22Rv1 (cell line): Measurements from ENCODE around the gene ITPK1.

Source experiments
- ZFX ChIP-seq: fragments of 450-650 bp; IDR thresholded peaks from 2 replicates; pipeline ENCODE4 v1.6.1; 2017; ENCODE audit warnings: antibody characterized with exemption, borderline replicate concordance
- TF ChIP-seq, protein P1 (sequence below): fragments of 450-650 bp; IDR thresholded peaks from 2 replicates; pipeline ENCODE4 v1.5.1; 2017; ENCODE audit warnings: mild to moderate bottlenecking

DNA sequence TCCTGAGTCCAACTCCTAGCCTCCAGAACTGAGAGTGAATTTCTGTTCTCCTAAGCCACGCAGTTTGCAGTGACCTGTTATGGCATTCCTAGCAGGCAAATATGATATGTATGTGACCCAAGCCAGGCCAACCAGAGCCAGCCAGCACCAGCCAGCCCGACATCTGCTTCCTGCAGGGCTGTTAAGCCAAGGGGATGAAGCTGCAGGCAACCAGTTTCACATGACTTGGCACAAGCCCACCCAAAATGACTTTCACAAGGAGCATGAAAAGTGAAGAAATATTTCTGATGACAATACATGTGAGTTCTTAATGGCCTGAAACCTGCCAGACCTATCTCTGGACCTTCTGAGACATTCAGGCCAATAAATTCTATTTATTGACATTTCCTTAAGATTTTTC, 68.1 kb downstream of the ITPK1 start:
- TF ChIP-seq, protein P1, sequence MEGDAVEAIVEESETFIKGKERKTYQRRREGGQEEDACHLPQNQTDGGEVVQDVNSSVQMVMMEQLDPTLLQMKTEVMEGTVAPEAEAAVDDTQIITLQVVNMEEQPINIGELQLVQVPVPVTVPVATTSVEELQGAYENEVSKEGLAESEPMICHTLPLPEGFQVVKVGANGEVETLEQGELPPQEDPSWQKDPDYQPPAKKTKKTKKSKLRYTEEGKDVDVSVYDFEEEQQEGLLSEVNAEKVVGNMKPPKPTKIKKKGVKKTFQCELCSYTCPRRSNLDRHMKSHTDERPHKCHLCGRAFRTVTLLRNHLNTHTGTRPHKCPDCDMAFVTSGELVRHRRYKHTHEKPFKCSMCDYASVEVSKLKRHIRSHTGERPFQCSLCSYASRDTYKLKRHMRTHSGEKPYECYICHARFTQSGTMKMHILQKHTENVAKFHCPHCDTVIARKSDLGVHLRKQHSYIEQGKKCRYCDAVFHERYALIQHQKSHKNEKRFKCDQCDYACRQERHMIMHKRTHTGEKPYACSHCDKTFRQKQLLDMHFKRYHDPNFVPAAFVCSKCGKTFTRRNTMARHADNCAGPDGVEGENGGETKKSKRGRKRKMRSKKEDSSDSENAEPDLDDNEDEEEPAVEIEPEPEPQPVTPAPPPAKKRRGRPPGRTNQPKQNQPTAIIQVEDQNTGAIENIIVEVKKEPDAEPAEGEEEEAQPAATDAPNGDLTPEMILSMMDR, result no peak
- TF ChIP-seq ZFX, result no peak
